ENCODE data around the gene ANKRD22. TPM values are rescaled to one million over a fixed set of nuclear protein-coding genes. Genes with fewer than 3 reads are reported as not detected.

The ANKRD22 gene
- 9.2 and 10.1 TPM in 2 replicates for total RNA-seq

GRCh38 chr10:88851706-88852105 lies at the start of gene ANKRD22:
ANKRD22 (minus strand) TSS chr10:88851844; CDS start chr10:88851607, 237 bp downstream.

GRCh38 chr10:88879534-88880281 lies 28.1 kb upstream of the ANKRD22 start, which contains the start of gene STAMBPL1:
STAMBPL1 (plus strand) TSS chr10:88880245; CDS start chr10:88901709, 21,464 bp downstream.

GRCh38 chr10:88802523-88803285 lies 48.9 kb downstream of the ANKRD22 start, which contains the start of gene LIPM:
LIPM (plus strand) TSS chr10:88802730; CDS start chr10:88802897, 167 bp downstream.

Other genes with a start within 250 kb of the ANKRD22 start
- gene LIPF, start 187.4 kb downstream of the ANKRD22 start, total RNA-seq: not detected in 2 replicates
- 0.43 and 0.48 TPM in 2 replicates for gene LIPK, start 145.6 kb downstream of the ANKRD22 start, total RNA-seq
- not detected in 2 replicates for gene LIPN, start 91.8 kb downstream of the ANKRD22 start, total RNA-seq
- not detected in 2 replicates for gene LIPM, start 49.1 kb downstream of the ANKRD22 start, total RNA-seq
- gene STAMBPL1, start 28.4 kb upstream of the ANKRD22 start, total RNA-seq: 3.0 and 3.9 TPM in 2 replicates
- gene ACTA2, start 100.9 kb upstream of the ANKRD22 start, total RNA-seq: 11.6 and 15.3 TPM in 2 replicates
- 40.1 and 46.3 TPM in 2 replicates for gene FAS, start 139.0 kb upstream of the ANKRD22 start, total RNA-seq